ENCODE data around the gene ADAMTS1. TPM values are rescaled to one million over a fixed set of nuclear protein-coding genes. Genes with fewer than 3 reads are reported as not detected.

Gene ADAMTS1
- total and polyA plus RNA-seq, 2 donors from 2014 or later: 16.0 to 343 TPM

DNA sequence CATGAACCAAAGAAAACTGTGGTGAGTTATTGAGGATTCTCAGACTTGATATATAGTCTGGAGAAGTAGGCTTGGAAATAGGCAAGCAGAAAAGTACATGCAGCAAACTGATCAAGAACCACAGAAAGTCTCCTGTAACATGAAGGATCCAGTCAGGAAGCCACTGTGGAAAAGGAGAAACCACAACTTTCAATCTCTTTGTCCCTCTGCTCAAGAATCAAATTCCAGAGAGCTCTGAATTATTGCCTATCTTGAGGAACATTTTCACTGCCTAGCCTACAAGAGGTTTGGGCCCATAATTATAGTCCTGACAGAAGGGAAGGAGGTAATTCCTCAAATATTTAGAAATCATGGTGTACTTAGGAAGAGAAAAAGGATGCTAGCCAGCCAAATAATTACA lies 43.0 kb upstream of the ADAMTS1 start:
- Histone ChIP-seq H3K27ac (ENCODE audit: low read depth in 2 of 2, low read length in 2 of 2) (no peak overlapping the region), H3K4me3 (ENCODE audit: low read length in 3 of 3) (no peak overlapping the region)
- intact Hi-C loops (cut with DNase I): no loop called here

DNA sequence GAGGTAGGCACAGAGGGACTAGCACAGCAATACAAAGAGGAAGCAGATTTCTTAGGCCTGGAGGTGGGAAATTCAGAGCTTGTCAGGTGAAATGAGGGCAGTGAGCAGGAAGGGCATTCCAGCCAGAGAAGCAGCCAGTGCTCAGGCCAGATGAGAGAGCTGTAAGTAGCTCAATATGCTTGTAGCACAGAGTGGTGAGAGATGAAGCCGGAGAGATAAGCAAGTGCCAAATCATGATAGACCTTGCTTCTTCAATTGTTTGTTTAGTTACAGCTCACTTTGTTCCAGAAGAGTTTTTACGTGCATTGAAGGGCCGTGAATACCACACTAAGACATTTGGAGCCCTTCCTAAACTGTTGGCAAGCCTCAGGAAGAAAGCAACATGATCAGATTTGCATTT lies 42.0 kb upstream of the ADAMTS1 start:
- H3K9me3 ChIP-seq (ENCODE audit: control insufficient read depth in 2 of 3, insufficient read depth in 1 of 3, low read length in 3 of 3): no peaks in the 10 kb centered on the region
- TF ChIP-seq, protein P1, sequence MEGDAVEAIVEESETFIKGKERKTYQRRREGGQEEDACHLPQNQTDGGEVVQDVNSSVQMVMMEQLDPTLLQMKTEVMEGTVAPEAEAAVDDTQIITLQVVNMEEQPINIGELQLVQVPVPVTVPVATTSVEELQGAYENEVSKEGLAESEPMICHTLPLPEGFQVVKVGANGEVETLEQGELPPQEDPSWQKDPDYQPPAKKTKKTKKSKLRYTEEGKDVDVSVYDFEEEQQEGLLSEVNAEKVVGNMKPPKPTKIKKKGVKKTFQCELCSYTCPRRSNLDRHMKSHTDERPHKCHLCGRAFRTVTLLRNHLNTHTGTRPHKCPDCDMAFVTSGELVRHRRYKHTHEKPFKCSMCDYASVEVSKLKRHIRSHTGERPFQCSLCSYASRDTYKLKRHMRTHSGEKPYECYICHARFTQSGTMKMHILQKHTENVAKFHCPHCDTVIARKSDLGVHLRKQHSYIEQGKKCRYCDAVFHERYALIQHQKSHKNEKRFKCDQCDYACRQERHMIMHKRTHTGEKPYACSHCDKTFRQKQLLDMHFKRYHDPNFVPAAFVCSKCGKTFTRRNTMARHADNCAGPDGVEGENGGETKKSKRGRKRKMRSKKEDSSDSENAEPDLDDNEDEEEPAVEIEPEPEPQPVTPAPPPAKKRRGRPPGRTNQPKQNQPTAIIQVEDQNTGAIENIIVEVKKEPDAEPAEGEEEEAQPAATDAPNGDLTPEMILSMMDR (IDR thresholded peaks at IDR 0.05; ENCODE audit: borderline replicate concordance, extremely low read depth, insufficient read depth): no peak
- H3K27me3 ChIP-seq (ENCODE audit: control insufficient read depth, insufficient read depth, low read length): no peaks in the 10 kb centered on the region
- FAIRE-seq (no peak), DNase-seq (no peak)
- H3K9ac ChIP-seq (ENCODE audit: low read length in 3 of 3): no peak overlapping the region
- intact Hi-C loops (cut with DNase I): no loop called here
- H3K27ac ChIP-seq (ENCODE audit: low read depth in 2 of 2, low read length in 2 of 2): no peak overlapping the region
- H3K4me3 ChIP-seq (ENCODE audit: low read length in 3 of 3): no peak overlapping the region
- H3K4me1 ChIP-seq (ENCODE audit: control insufficient read depth in 2 of 3, insufficient read depth in 2 of 3, low read depth in 1 of 3, low read length in 3 of 3): no peaks in the 10 kb centered on the region
- H3K36me3 ChIP-seq (ENCODE audit: control insufficient read depth in 2 of 3, insufficient read depth in 3 of 3, low read length in 3 of 3): no peaks in the 10 kb centered on the region

More for the DNA sequence above, 43.0 kb upstream of the ADAMTS1 start:
- H3K9ac ChIP-seq (ENCODE audit: low read length in 3 of 3): no peak overlapping the region
- H3K27me3 ChIP-seq (ENCODE audit: control insufficient read depth, insufficient read depth, low read length): no peaks in the 10 kb centered on the region
- FAIRE-seq: no peak
- TF ChIP-seq, protein P1 (IDR thresholded peaks at IDR 0.05; ENCODE audit: borderline replicate concordance, extremely low read depth, insufficient read depth): no peak
- H3K9me3 ChIP-seq (ENCODE audit: control insufficient read depth in 2 of 3, insufficient read depth in 1 of 3, low read length in 3 of 3): no peaks in the 10 kb centered on the region
- no peaks in the 10 kb centered on the region for H3K4me1 ChIP-seq (ENCODE audit: control insufficient read depth in 2 of 3, insufficient read depth in 2 of 3, low read depth in 1 of 3, low read length in 3 of 3)
- H3K36me3 ChIP-seq (ENCODE audit: control insufficient read depth in 2 of 3, insufficient read depth in 3 of 3, low read length in 3 of 3): no peaks in the 10 kb centered on the region
- DNase-seq: no peak

DNA sequence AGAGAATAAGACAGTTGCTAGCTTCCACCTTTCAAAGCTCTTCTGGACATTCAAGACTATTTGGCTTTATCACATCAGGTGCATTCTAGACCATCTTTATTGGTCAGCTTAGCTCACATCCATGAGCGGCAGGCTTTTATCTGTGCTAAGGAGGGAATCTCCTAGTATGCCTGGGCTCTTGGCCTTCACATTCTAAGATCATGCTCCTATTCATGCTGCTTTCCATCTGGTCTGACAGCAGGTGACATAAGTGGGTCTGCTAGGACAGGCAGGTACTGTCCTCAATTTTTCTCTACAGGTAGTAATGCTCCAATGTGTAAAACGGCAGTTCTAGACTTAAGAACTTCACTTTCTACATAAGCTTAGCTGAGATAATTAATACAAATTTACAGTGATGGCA lies 39.2 kb upstream of the ADAMTS1 start:
- H3K27me3 ChIP-seq (ENCODE audit: control insufficient read depth, insufficient read depth, low read length): no peaks in the 10 kb centered on the region
- no peak overlapping the region for H3K27ac ChIP-seq (ENCODE audit: low read depth in 2 of 2, low read length in 2 of 2)
- DNase-seq (no peak), FAIRE-seq (no peak)
- no peak overlapping the region for H3K4me3 ChIP-seq (ENCODE audit: low read length in 3 of 3)
- intact Hi-C loops (cut with DNase I): no loop called here
- no peaks in the 10 kb centered on the region for H3K36me3 ChIP-seq (ENCODE audit: control insufficient read depth in 2 of 3, insufficient read depth in 3 of 3, low read length in 3 of 3)
- H3K9ac ChIP-seq (ENCODE audit: low read length in 3 of 3): no peak overlapping the region
- no peaks in the 10 kb centered on the region for H3K4me1 ChIP-seq (ENCODE audit: control insufficient read depth in 2 of 3, insufficient read depth in 2 of 3, low read depth in 1 of 3, low read length in 3 of 3)
- H3K9me3 ChIP-seq (ENCODE audit: control insufficient read depth in 2 of 3, insufficient read depth in 1 of 3, low read length in 3 of 3): no peaks in the 10 kb centered on the region
- TF ChIP-seq, protein P1 (IDR thresholded peaks at IDR 0.05; ENCODE audit: borderline replicate concordance, extremely low read depth, insufficient read depth): no peak

DNA sequence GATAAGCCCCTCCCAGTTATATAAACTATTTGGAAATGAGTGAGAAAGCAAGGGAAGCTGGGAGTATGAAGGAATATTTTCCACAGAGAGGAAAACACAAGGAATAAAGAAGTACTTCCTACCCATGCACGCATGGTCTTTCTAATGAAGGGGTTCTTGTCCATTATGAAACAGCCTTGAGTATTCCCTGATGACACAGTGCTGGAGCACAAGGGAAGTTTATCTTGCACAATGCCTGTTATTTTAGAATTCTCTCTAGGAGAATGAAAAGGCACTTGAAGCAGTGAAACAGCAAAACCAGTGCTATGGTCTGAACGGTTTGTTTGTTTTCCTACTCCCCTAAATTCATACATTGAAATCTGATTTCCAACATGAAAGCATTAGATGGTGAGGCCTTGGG lies 38.6 kb upstream of the ADAMTS1 start:
- H3K4me1 ChIP-seq (ENCODE audit: control insufficient read depth in 2 of 3, insufficient read depth in 2 of 3, low read depth in 1 of 3, low read length in 3 of 3): no peaks in the 10 kb centered on the region
- H3K27ac ChIP-seq (ENCODE audit: low read depth in 2 of 2, low read length in 2 of 2): no peak overlapping the region
- H3K27me3 ChIP-seq (ENCODE audit: control insufficient read depth, insufficient read depth, low read length): no peaks in the 10 kb centered on the region
- no peaks in the 10 kb centered on the region for H3K36me3 ChIP-seq (ENCODE audit: control insufficient read depth in 2 of 3, insufficient read depth in 3 of 3, low read length in 3 of 3)
- H3K9ac ChIP-seq (ENCODE audit: low read length in 3 of 3): no peak overlapping the region
- DNase-seq: no peak
- no peak for FAIRE-seq
- no peaks in the 10 kb centered on the region for H3K9me3 ChIP-seq (ENCODE audit: control insufficient read depth in 2 of 3, insufficient read depth in 1 of 3, low read length in 3 of 3)
- no peak overlapping the region for H3K4me3 ChIP-seq (ENCODE audit: low read length in 3 of 3)
- intact Hi-C loops (cut with DNase I): no loop called here
- TF ChIP-seq, protein P1 (IDR thresholded peaks at IDR 0.05; ENCODE audit: borderline replicate concordance, extremely low read depth, insufficient read depth): no peak

Measured in kidney (tissue), 14 donors.